PC-3 (cell line): ENCODE data around the gene RGPD3. TPM values are rescaled to one million over a fixed set of nuclear protein-coding genes. Genes with fewer than 3 reads are reported as not detected.
"Not testable (repeated sequence)": the region's sequence is repeated elsewhere in the genome, so short reads cannot be mapped to it uniquely, and the experiment has no call there.

Source experiments
- ATAC-seq: fragments of 200-7000 bp; cut with Tn5 transposase; 2 replicates; pipeline ENCODE4 v1.9.1; 2020; ENCODE audit warnings: mild to moderate bottlenecking, moderate library complexity
- BruUV-seq: library from RNA; stranded (reverse); fragments of 400-500 nt; replicated peaks from 2 replicates; lab custom pipeline; 2021; lab: Mats Ljungman, UMichigan
- CTCF ChIA-PET: fragments of 300-600 bp; sonication (Branson Sonifier 250); formaldehyde crosslinking; loops from one replicate; lab custom pipeline; 2022; ENCODE audit warnings: antibody characterized with exemption; lab: Charles Lee
- POLR2A ChIA-PET: fragments of 300-600 bp; sonication (Branson Sonifier 250); formaldehyde crosslinking; loops from one replicate; lab custom pipeline; 2022; ENCODE audit warnings: antibody characterized with exemption; ENCODE audit not compliant: unreplicated experiment; lab: Charles Lee
- DNase-seq: peaks from one replicate; pipeline ENCODE4 v3.0.0-alpha.2; 2015
- H2AFZ ChIP-seq: fragments of 300-600 bp; sonication (generic); 2 replicates; pipeline ENCODE4 v1.6.0; 2016; ENCODE audit warnings: antibody characterized with exemption, low read length
- H3F3A ChIP-seq: fragments of 300-600 bp; sonication (generic); one replicate; pipeline ENCODE4 v1.6.0; 2017; ENCODE audit warnings: antibody characterized with exemption, low read length, control low read depth, mild to moderate bottlenecking; ENCODE audit not compliant: unreplicated experiment
- H3K27ac ChIP-seq: fragments of 300-600 bp; sonication (generic); 2 replicates; pipeline ENCODE4 v1.5.1; 2016; ENCODE audit warnings: mild to moderate bottlenecking, low read length
- H3K27me3 ChIP-seq: fragments of 300-600 bp; sonication (generic); 2 replicates; pipeline ENCODE4 v1.6.1; 2016; ENCODE audit warnings: low read length, mixed read lengths
- H3K36me3 ChIP-seq: fragments of 300-600 bp; sonication (generic); 2 replicates; pipeline ENCODE4 v1.6.1; 2016; ENCODE audit warnings: low read depth, mixed run types, low read length, mixed read lengths
- H3K4me1 ChIP-seq: fragments of 300-600 bp; sonication (generic); 2 replicates; pipeline ENCODE4 v1.5.1; 2016; ENCODE audit warnings: low read length; ENCODE audit not compliant: insufficient read depth
- H3K4me2 ChIP-seq: fragments of 300-600 bp; sonication (generic); 2 replicates; pipeline ENCODE4 v1.6.0; 2016; ENCODE audit warnings: low read length
- H3K4me3 ChIP-seq: fragments of 300-600 bp; sonication (generic); 2 replicates; pipeline ENCODE4 v1.5.1; 2016; ENCODE audit warnings: mild to moderate bottlenecking, low read length, mixed read lengths
- H3K79me2 ChIP-seq: fragments of 300-600 bp; sonication (generic); 2 replicates; pipeline ENCODE4 v1.6.1; 2017; ENCODE audit warnings: low read length, mixed read lengths
- H3K9ac ChIP-seq: fragments of 300-600 bp; sonication (generic); 2 replicates; pipeline ENCODE4 v1.6.0; 2016; ENCODE audit warnings: mild to moderate bottlenecking, low read length
- H3K9me2 ChIP-seq: fragments of 300-600 bp; sonication (generic); replicated peaks from 2 replicates; pipeline ENCODE4 v1.6.1; 2016; ENCODE audit warnings: mixed run types, low read length, mixed read lengths
- H3K9me3 ChIP-seq: fragments of 300-600 bp; sonication (generic); 2 replicates; pipeline ENCODE4 v1.6.1; 2016; ENCODE audit warnings: low read length, mixed read lengths
- H4K20me1 ChIP-seq: fragments of 300-600 bp; sonication (generic); 2 replicates; pipeline ENCODE4 v1.6.1; 2016; ENCODE audit warnings: low read length, mixed read lengths
- intact Hi-C: fragments of 100-400 bp; cut with micrococcal nuclease; formaldehyde crosslinking; loops from 2 replicates; pipeline ENCODE4 v1.9.0; 2023
- total RNA-seq: library from RNA; depleted of rRNA; stranded (reverse); fragments of >200 nt; gene quantifications from 2 replicates; pipeline ENCODE4 v1.2.3, GENCODE V29; 2014
- TF ChIP-seq, protein P1 (sequence below): fragments of 300-600 bp; sonication (generic); conservative IDR thresholded peaks from 2 replicates; pipeline ENCODE4 v1.5.1; 2017; ENCODE audit warnings: antibody characterized with exemption, low read depth, mild to moderate bottlenecking, low read length

The RGPD3 gene
- total RNA-seq, 1 experiment from 2014 or later = 0.04 TPM

DNA sequence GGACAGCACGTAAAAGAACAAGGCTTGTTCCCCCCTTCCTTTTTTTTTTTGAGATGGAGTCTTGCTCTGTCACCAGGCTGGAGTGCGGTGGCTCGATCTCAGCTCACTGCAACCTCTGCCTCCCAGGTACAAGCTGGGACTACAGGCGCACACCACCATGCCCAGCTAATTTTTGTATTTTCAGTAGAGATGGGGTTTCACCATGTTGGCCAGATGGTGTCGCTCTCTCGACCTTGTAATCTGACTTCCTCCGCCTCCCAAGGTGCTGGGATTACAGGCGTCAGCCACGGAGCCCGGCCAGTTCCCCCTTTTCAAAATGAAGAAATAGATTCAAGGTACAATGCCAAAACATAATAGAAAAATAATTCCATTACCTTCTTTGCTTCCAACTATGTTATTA lies 6.3 kb downstream of the RGPD3 start:
- H3F3A ChIP-seq, H3K9me3 ChIP-seq, H3K9ac ChIP-seq, BruUV-seq, H3K27me3 ChIP-seq, H3K36me3 ChIP-seq, H3K79me2 ChIP-seq, POLR2A ChIA-PET, H2AFZ ChIP-seq, H4K20me1 ChIP-seq, H3K9me2 ChIP-seq, H3K4me3 ChIP-seq, H3K4me1 ChIP-seq, ATAC-seq, H3K27ac ChIP-seq, H3K4me2 ChIP-seq: not testable (repeated sequence)
- DNase-seq = peak; percentile 10
- TF ChIP-seq, protein P1, sequence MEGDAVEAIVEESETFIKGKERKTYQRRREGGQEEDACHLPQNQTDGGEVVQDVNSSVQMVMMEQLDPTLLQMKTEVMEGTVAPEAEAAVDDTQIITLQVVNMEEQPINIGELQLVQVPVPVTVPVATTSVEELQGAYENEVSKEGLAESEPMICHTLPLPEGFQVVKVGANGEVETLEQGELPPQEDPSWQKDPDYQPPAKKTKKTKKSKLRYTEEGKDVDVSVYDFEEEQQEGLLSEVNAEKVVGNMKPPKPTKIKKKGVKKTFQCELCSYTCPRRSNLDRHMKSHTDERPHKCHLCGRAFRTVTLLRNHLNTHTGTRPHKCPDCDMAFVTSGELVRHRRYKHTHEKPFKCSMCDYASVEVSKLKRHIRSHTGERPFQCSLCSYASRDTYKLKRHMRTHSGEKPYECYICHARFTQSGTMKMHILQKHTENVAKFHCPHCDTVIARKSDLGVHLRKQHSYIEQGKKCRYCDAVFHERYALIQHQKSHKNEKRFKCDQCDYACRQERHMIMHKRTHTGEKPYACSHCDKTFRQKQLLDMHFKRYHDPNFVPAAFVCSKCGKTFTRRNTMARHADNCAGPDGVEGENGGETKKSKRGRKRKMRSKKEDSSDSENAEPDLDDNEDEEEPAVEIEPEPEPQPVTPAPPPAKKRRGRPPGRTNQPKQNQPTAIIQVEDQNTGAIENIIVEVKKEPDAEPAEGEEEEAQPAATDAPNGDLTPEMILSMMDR = peak; percentile 19; the same call in 1 of the 2 replicates
- CTCF ChIA-PET = interaction anchor here (0.6 kb wide), 1 partner anchor 358 kb away, joined by 3 read pairs; no protein-coding TSS in a partner anchor
- intact Hi-C loops = loop anchor here (5.0 kb wide), 1 partner anchor 80 kb away; no protein-coding TSS in a partner anchor

DNA sequence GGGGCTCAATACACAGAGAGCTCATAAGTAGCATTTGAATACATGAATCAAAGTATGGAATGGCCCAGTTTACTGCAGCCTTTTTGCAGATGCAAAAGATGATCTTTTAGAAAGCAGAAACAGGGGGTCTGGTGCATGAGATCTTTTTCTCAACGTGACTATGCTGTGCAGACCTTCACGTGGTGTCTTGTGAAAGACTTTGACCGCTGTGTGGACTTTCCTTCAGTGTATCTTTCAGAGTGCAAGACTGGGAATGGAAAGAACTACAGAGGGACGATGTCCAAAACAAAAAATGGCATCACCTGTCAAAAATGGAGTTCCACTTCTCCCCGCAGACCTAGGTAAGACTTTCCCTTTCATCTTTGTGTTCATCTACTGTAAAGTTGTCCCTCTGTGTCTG lies 77.5 kb downstream of the RGPD3 start:
- H3K9ac ChIP-seq, DNase-seq, H3K9me3 ChIP-seq, POLR2A ChIA-PET, CTCF ChIA-PET, H3K4me1 ChIP-seq, BruUV-seq, H3K79me2 ChIP-seq, H3K4me2 ChIP-seq, H3F3A ChIP-seq, H3K27me3 ChIP-seq, H3K9me2 ChIP-seq, H3K36me3 ChIP-seq, intact Hi-C loops, H3K4me3 ChIP-seq, ATAC-seq, H4K20me1 ChIP-seq, H2AFZ ChIP-seq, H3K27ac ChIP-seq: not testable (repeated sequence)

DNA sequence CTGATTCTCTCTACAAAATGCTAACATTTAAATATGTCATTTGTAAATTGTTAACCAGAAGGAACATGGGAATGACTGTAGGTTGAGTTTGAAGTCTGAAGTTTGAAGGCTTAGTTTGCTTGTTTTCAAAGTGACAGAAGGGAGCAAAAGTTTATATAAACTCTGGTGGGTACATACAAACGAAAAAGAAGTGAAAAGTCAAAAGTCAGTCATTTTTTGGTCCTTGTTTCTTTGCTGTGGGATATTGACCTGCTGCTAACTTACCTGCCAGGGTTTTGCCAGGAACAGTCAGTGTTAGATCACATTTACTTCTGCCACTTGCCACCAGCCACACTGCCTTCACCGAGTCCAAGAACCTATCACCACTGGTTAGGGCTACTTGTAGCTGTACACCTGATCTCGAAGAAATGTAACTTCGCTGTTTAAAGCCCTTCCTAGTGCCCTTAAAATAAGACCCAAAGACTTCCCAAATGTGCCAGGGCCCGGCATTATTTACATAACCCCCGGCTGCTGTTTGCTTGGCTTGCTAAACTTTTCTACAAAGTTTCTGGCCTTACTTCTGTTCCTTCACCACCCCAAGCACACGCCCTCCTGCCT lies 79.3 kb downstream of the RGPD3 start:
- intact Hi-C loops, H3K79me2 ChIP-seq, H3K27ac ChIP-seq, H2AFZ ChIP-seq, H3K9me2 ChIP-seq, H3K9me3 ChIP-seq, H3K4me2 ChIP-seq, H3K4me1 ChIP-seq, H3F3A ChIP-seq, H3K9ac ChIP-seq, CTCF ChIA-PET, BruUV-seq, H3K36me3 ChIP-seq, ATAC-seq, DNase-seq, H3K4me3 ChIP-seq, H3K27me3 ChIP-seq, H4K20me1 ChIP-seq, POLR2A ChIA-PET: not testable (repeated sequence)

DNA sequence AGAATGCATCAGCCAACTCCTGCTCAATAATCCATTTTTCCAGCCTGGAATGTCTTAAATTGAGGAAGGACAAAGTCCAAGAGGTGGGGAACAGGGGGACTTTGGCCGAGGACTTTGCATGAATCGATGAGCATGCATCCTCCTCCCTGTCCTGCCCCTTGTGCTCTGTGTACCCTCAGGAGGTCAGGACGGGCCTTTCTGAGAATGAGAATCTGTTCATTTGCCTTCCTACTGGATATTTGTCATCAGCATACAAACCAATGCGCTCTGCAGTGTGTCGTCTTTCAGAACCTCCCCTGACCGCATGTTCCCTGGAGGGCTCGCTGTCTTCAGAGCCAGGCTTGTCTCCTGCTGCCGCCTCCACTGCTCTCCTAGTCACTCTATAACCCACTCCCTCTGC lies 83.7 kb downstream of the RGPD3 start:
- H3K27me3 ChIP-seq, H3K4me3 ChIP-seq, H3K79me2 ChIP-seq, H4K20me1 ChIP-seq, H3K9me3 ChIP-seq, H3K4me2 ChIP-seq, H3K36me3 ChIP-seq, H3K4me1 ChIP-seq, DNase-seq, H3K9ac ChIP-seq, H3F3A ChIP-seq, POLR2A ChIA-PET, intact Hi-C loops, CTCF ChIA-PET, H3K27ac ChIP-seq, BruUV-seq, H2AFZ ChIP-seq, ATAC-seq, H3K9me2 ChIP-seq: not testable (repeated sequence)

DNA sequence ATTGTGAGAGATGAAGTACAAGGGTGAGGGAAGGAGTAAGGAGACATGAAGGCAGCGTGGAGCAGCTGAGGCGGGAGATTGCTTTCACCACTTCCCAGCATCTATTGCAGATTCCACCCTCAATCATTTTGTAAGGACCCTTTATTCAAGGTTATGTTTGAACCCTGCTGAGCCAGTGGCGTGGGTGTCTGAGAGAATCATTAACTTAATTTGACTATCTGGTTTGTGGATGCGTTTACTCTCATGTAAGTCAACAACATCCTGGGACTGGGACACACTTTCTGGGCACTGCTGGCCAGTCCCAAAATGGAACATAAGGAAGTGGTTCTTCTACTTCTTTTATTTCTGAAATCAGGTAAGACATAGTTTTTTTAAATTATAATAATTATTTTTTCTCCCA lies 86.3 kb downstream of the RGPD3 start:
- H2AFZ ChIP-seq, H3K27ac ChIP-seq, POLR2A ChIA-PET, H3K4me2 ChIP-seq, BruUV-seq, H3K9me2 ChIP-seq, H3K36me3 ChIP-seq, H3K27me3 ChIP-seq, H3K4me1 ChIP-seq, ATAC-seq, H4K20me1 ChIP-seq, H3F3A ChIP-seq, H3K9ac ChIP-seq, H3K9me3 ChIP-seq, CTCF ChIA-PET, H3K4me3 ChIP-seq, H3K79me2 ChIP-seq, DNase-seq, intact Hi-C loops: not testable (repeated sequence)

DNA sequence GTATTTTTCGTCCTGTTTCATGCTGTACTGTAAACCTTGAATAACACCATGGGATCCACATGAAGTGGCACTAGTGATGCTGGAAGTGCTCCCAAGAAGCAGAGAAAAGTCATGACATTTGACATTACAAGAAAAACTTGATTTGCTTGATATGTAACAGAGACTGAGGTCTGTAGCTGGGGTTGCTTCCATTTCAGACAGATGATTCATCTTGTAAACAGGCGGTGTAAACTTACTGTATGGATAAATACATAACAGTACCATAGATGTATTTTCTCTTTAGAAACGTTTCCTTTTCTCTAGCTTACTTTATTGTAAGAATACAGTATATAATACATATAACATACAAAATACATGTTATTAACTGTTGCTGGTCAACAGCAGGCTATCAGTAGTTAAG lies 88.6 kb downstream of the RGPD3 start:
- DNase-seq, H3K9ac ChIP-seq, intact Hi-C loops, H3K4me1 ChIP-seq, H4K20me1 ChIP-seq, H2AFZ ChIP-seq, ATAC-seq, BruUV-seq, H3K36me3 ChIP-seq, H3K27ac ChIP-seq, CTCF ChIA-PET, H3K9me3 ChIP-seq, H3K4me3 ChIP-seq, H3K4me2 ChIP-seq, H3K9me2 ChIP-seq, H3K79me2 ChIP-seq, H3F3A ChIP-seq, POLR2A ChIA-PET, H3K27me3 ChIP-seq: not testable (repeated sequence)
